ENCODE measurements around the gene SHCBP1L. TPM values are rescaled to one million over a fixed set of nuclear protein-coding genes. Genes with fewer than 3 reads are reported as not detected.
"Not testable (repeated sequence)": the region's sequence is repeated elsewhere in the genome, so short reads cannot be mapped to it uniquely, and the experiment has no call there.

Gene SHCBP1L
- total RNA-seq, 1 donor from 2014 or later, result not detected

DNA sequence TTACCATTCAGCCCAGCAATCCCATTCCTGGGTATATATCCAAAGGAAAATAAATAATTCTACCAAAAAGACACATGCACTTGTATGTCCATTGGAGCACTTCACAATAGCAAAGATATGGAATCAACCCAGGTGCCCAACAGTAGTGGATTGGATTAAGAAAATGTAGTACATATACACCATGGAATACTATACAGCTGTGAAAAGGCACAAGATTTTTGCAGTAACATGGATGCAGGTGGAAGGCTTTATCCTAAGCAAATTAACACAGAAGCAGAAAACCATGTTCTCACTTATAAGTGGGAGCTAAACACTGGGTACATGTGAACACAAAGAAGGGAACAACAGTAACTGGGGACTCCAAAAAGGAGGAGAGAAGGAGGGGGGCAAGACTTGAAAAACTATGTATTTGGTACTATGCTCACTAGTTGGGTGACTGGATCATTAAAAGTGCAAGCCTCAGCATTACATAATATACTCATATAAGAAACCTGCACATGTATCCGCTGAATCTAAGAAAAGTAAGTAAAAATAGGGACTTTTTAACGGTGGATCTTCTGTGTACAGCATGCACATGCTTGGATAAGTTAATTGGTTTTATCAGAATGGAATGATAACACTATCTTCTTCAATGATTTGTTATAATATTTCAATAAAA lies 3.9 kb upstream of the SHCBP1L start:
- Mint-ChIP-seq H3K27me3 (no peaks in the 10 kb centered on the region), H3K9me3 (ENCODE audit: low read depth) (no peaks in the 10 kb centered on the region)
- TF ChIP-seq, protein P1, sequence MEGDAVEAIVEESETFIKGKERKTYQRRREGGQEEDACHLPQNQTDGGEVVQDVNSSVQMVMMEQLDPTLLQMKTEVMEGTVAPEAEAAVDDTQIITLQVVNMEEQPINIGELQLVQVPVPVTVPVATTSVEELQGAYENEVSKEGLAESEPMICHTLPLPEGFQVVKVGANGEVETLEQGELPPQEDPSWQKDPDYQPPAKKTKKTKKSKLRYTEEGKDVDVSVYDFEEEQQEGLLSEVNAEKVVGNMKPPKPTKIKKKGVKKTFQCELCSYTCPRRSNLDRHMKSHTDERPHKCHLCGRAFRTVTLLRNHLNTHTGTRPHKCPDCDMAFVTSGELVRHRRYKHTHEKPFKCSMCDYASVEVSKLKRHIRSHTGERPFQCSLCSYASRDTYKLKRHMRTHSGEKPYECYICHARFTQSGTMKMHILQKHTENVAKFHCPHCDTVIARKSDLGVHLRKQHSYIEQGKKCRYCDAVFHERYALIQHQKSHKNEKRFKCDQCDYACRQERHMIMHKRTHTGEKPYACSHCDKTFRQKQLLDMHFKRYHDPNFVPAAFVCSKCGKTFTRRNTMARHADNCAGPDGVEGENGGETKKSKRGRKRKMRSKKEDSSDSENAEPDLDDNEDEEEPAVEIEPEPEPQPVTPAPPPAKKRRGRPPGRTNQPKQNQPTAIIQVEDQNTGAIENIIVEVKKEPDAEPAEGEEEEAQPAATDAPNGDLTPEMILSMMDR (IDR thresholded peaks at IDR 0.05; ENCODE audit: unreplicated experiment), result no peak

DNA sequence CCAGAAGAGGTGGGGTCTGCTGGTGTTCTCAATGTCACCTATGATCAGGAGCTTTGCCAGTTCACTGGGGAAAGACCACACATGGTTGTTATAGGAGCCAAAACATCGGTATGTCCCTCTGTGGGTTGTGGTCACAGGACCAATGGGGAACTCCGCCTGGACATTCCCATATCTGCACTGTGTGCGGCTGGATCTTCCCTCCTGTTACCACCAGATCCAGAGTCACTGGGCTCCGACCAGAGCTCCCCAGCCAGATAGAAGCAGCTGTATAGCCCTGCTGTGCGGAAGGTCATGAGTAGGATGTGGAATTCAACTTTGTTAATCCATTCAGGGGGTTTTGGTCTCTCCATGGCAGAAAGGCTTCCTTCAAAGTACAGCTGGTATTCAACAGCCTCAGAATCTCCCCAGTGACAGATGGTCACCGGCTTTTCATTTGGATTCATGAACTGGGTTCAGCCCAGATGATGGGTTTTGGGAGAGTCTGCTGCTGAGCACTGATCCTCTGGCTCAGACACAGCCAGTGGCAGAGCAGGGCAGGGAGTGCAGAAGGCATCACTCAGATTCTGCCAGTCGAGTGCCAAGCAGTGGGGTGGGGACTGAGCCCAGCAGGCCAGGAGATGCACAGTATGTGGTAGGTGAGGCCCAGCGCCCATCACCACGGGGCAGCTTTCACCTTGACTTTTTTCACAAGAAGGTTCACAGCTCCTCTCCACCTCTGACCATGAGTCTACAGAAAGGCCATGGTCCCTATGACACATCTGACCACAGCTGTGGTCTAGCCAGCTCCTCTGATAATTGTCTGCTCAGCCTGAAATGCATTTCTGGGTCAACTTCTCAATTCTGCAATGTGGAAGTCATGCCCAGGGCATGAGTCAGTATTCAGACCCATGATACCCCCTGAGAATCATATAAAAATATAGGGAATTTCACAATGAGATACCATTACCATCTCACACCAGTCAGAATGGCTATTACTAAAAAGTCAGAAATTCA lies 2.9 kb upstream of the SHCBP1L start:
- H3K9me3 Mint-ChIP-seq (ENCODE audit: low read depth), result no peaks in the 10 kb centered on the region
- H3K4me3 Mint-ChIP-seq (ENCODE audit: low read depth), result no peak overlapping the region
- no peaks in the 10 kb centered on the region for H3K4me1 Mint-ChIP-seq (ENCODE audit: low read depth)
- no peak overlapping the region for H3K27ac Mint-ChIP-seq
- no peaks in the 10 kb centered on the region for H3K36me3 Mint-ChIP-seq (ENCODE audit: insufficient read depth)
- TF ChIP-seq, protein P1 (IDR thresholded peaks at IDR 0.05; ENCODE audit: unreplicated experiment), result no peak
- H3K27me3 Mint-ChIP-seq, result no peaks in the 10 kb centered on the region
- DNase-seq (ENCODE audit: low spot score, unreplicated experiment), result no peak

More for the DNA sequence above, 3.9 kb upstream of the SHCBP1L start:
- DNase-seq (ENCODE audit: low spot score, unreplicated experiment), result no peak
- Mint-ChIP-seq H3K36me3 (ENCODE audit: insufficient read depth) (no peaks in the 10 kb centered on the region), H3K4me1 (ENCODE audit: low read depth) (no peaks in the 10 kb centered on the region), H3K27ac (no peak overlapping the region), H3K4me3 (ENCODE audit: low read depth) (no peak overlapping the region)

DNA sequence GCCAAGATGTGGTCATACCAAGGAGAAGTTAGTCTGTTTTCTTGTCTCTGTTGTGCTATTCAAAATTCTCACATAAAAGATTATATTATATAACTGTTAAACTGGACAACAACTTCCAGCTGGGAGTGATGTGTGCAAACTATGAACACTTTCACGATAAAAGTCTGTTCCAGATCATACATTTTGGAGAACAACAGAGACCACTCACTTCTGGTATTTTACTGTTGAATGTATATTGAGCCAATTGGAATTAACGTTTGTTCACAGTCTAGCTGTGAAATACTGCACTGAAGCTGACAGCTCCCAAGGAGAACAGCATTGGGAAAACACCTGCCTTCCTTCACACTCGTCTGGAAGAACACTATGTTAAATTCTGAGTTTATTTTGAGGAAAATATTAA lies 860 bp upstream of the SHCBP1L start:
- Mint-ChIP-seq H3K4me1 (ENCODE audit: low read depth) (no peaks in the 10 kb centered on the region), H3K27me3 (no peaks in the 10 kb centered on the region), H3K4me3 (ENCODE audit: low read depth) (no peak overlapping the region), H3K9me3 (ENCODE audit: low read depth) (no peaks in the 10 kb centered on the region), H3K27ac (no peak overlapping the region), H3K36me3 (ENCODE audit: insufficient read depth) (no peaks in the 10 kb centered on the region)
- TF ChIP-seq, protein P1 (IDR thresholded peaks at IDR 0.05; ENCODE audit: unreplicated experiment), result no peak
- DNase-seq (ENCODE audit: low spot score, unreplicated experiment), result no peak

- peaks cover 11% of the 10 kb centered on the region for H3K27me3 Mint-ChIP-seq
- not testable (repeated sequence) for H3K4me1 Mint-ChIP-seq (ENCODE audit: low read depth); DNase-seq (ENCODE audit: low spot score, unreplicated experiment); H3K4me3 Mint-ChIP-seq (ENCODE audit: low read depth); H3K36me3 Mint-ChIP-seq (ENCODE audit: insufficient read depth); H3K27ac Mint-ChIP-seq; H3K9me3 Mint-ChIP-seq (ENCODE audit: low read depth)
Observed at GRCh38 chr1:182943336-182943735, 9.6 kb downstream of the SHCBP1L start.

- not testable (repeated sequence) for DNase-seq (ENCODE audit: low spot score, unreplicated experiment); H3K9me3 Mint-ChIP-seq (ENCODE audit: low read depth); H3K36me3 Mint-ChIP-seq (ENCODE audit: insufficient read depth); H3K4me1 Mint-ChIP-seq (ENCODE audit: low read depth); H3K27ac Mint-ChIP-seq
- H3K27me3 Mint-ChIP-seq, result peaks cover 11% of the 10 kb centered on the region
- peak overlapping the region; percentile 54 for H3K4me3 Mint-ChIP-seq (ENCODE audit: low read depth)
Observed at GRCh38 chr1:182942145-182942544, 10.8 kb downstream of the SHCBP1L start.

DNA sequence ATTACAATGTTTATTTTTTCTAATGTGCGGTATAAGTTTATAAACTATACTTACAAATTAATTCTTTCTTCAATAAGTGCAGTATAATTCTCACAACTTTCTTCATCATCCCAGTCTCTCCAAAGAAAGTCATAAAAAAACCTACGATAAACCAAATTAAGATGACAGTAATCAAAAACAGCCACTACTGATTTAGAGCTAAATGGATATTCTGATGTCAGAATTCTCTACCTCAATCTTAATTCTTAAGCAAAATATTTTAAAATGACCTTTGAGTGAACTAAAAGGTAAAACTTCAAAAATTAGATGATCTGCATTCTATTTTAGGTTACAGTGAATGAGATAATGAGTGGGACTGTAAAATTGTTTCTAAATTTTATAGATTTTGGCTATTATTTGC lies 13.6 kb downstream of the SHCBP1L start:
- H3K4me3 Mint-ChIP-seq (ENCODE audit: low read depth), result no peak overlapping the region
- TF ChIP-seq, protein P1 (IDR thresholded peaks at IDR 0.05; ENCODE audit: unreplicated experiment), result no peak
- H3K27ac Mint-ChIP-seq, result no peak overlapping the region
- peaks cover 11% of the 10 kb centered on the region for H3K27me3 Mint-ChIP-seq
- no peaks in the 10 kb centered on the region for H3K36me3 Mint-ChIP-seq (ENCODE audit: insufficient read depth)
- no peak for DNase-seq (ENCODE audit: low spot score, unreplicated experiment)
- H3K9me3 Mint-ChIP-seq (ENCODE audit: low read depth), result peaks cover 16% of the 10 kb centered on the region
- H3K4me1 Mint-ChIP-seq (ENCODE audit: low read depth), result peaks cover 2% of the 10 kb centered on the region
